Spleen (tissue), 7 donors: Measurements from ENCODE around the gene C12orf57.

Source experiments
- CTCF ChIP-seq, 11 experiments: fragments of 200-600 bp in 7 of 11; fragments of 450-650 bp in 4 of 11; sonication (generic) in 4 of 11; IDR thresholded peaks in 8 of 11; conservative IDR thresholded peaks in 3 of 11; 1 replicate in 7 of 11; 2 replicates in 4 of 11; pipeline versions ENCODE4 v1.4.0 to v1.8.0; 2016 to 2021; ENCODE audit warnings: antibody characterized with exemption in 11 of 11, inconsistent platforms in 4 of 11, mild to moderate bottlenecking in 1 of 11
- POLR2A ChIP-seq, 3 donors: fragments of 450-650 bp; IDR thresholded peaks; one replicate each; pipeline ENCODE4 v1.5.1; 2017; ENCODE audit warnings: antibody characterized with exemption in 3 of 3, mild to moderate bottlenecking in 1 of 3
- POLR2AphosphoS5 ChIP-seq, 3 donors: sonication (generic); formaldehyde crosslinking; IDR thresholded peaks; one replicate each; pipeline ENCODE4 v1.5.1; 2017; ENCODE audit warnings: antibody characterized with exemption in 3 of 3
- donor health status: DM: no; HTN: no; CAD: no; lungs with moderate emphysema.
- donor health status: DM: no; HTN: no; CAD: no.
- donor health status: DM: no; HTN: no; CAD: no.

- TF ChIP-seq CTCF (IDR thresholded peaks at IDR 0.05 in 8 of 11, conservative IDR thresholded peaks at IDR 0.05 in 3 of 11) (no peak), POLR2AphosphoS5 (IDR thresholded peaks at IDR 0.05) (no peak), POLR2A (IDR thresholded peaks at IDR 0.05) (no peak)
Measured at GRCh38 chr12:6975297-6976032, 31.6 kb downstream of the C12orf57 start.
